Upper lobe of left lung (tissue), 6 donors: Measurements from ENCODE around the gene BRCA1. TPM values are rescaled to one million over a fixed set of nuclear protein-coding genes. Genes with fewer than 3 reads are reported as not detected.

Experiments used
- ATAC-seq, 2 donors: fragments of 200-7000 bp; cut with Tn5 transposase; one replicate each; pipeline ENCODE4 v1.9.1; 2022; ENCODE audit warnings: mild to moderate bottlenecking in 2 of 2, moderate library complexity in 2 of 2; ENCODE audit not compliant: low FRiP score in 2 of 2
- DNase-seq, 2 donors: peaks; one replicate each; pipeline ENCODE4 v3.0.0-alpha.2; 2019 to 2020
- H3K27ac ChIP-seq, 4 donors: fragments of 200-600 bp; sonication (generic); one replicate each; pipeline ENCODE4 v1.5.1; 2016 to 2019
- H3K27me3 ChIP-seq, 4 donors: fragments of 200-600 bp; sonication (generic); one replicate each; pipeline ENCODE4 v1.5.1; 2017 to 2019
- H3K36me3 ChIP-seq, 4 donors: fragments of 200-600 bp; sonication (generic); one replicate each; pipeline ENCODE4 v1.5.1; 2016 to 2019
- H3K4me1 ChIP-seq, 4 donors: fragments of 200-600 bp; sonication (generic); one replicate each; pipeline ENCODE4 v1.5.1; 2018 to 2019
- H3K4me3 ChIP-seq, 4 donors: fragments of 200-600 bp; sonication (generic); one replicate each; pipeline ENCODE4 v1.5.1; 2017 to 2019; ENCODE audit warnings: mild to moderate bottlenecking in 2 of 4, moderate library complexity in 1 of 4
- H3K9me3 ChIP-seq, 4 donors: fragments of 200-600 bp; sonication (generic); one replicate each; pipeline ENCODE4 v1.5.1; 2018 to 2019
- EP300 ChIP-seq, 4 donors: sonication (generic); formaldehyde crosslinking; IDR thresholded peaks; one replicate each; pipeline ENCODE4 v1.5.1; 2017; ENCODE audit warnings: antibody characterized with exemption in 4 of 4, control low read depth in 2 of 4
- POLR2A ChIP-seq, 4 donors: fragments of 450-650 bp; IDR thresholded peaks; one replicate each; pipeline ENCODE4 v1.5.1; 2016 to 2017; ENCODE audit warnings: antibody characterized with exemption in 4 of 4, mild to moderate bottlenecking in 2 of 4
- POLR2AphosphoS5 ChIP-seq, 2 donors: sonication (generic); formaldehyde crosslinking; IDR thresholded peaks; one replicate each; pipeline ENCODE4 v1.5.1; 2017; ENCODE audit warnings: antibody characterized with exemption in 2 of 2
- WGBS, 2 donors: methylation state at CpG; one replicate each; pipeline ENCODE4 v1.1.5; 2017 to 2018; 5-methylcytosine and 5-hydroxymethylcytosine counted together
- total RNA-seq, 6 donors: library from RNA; depleted of rRNA in 4 of 6; stranded (reverse); fragments of >200 nt in 4 of 6; gene quantifications; one replicate each; pipeline versions ENCODE4 v1.1.0 to v1.2.1, GENCODE V29; 2016 to 2021
- TF ChIP-seq, protein P1 (sequence below), 6 experiments: fragments of 450-650 bp in 4 of 6; fragments of 200-600 bp in 2 of 6; sonication (generic) in 2 of 6; IDR thresholded peaks; one replicate each; pipeline ENCODE4 v1.5.1; 2016 to 2019; ENCODE audit warnings: antibody characterized with exemption in 6 of 6
- donor health status: DM: no; HTN: no; CAD: no; lungs with moderate emphysema.
- donor health status: DM: no; HTN: yes; CAD: no; lungs with severe emphysema.

The BRCA1 gene
- total RNA-seq, 6 donors from 2014 or later: 4.3 to 15.7 (median 8.0) TPM

DNA sequence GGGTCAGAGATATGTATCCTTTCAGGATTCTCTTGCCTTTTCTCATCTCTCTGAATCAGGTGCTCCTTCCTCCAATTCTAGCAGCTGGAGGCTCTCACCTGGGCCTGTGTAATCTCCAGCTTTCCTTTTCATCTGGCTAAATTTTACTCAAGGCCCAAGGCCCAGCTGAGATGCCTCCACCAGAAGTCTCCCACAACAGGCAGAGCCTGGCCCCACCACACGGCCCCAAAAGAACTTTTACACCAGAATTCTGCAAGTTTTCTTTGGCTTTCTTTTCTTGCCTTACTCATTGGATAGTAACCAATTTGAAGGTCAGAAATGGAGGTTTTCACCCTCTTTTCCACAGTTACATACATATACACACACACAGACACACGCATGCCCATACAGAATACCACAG is 85.5 kb downstream of the BRCA1 start:
- ATAC-seq (no peak), DNase-seq (no peak)
- 98 to 100% methylated on average over 2 of the region's 2 CpGs for WGBS, 2 donors
- no peaks in the 10 kb centered on the region for H3K4me1 ChIP-seq
- H3K27ac ChIP-seq: no peak overlapping the region
- H3K4me3 ChIP-seq: no peak overlapping the region
- TF ChIP-seq EP300 (IDR thresholded peaks at IDR 0.05) (no peak), POLR2AphosphoS5 (IDR thresholded peaks at IDR 0.05) (no peak), POLR2A (IDR thresholded peaks at IDR 0.05) (no peak)
- TF ChIP-seq, protein P1, sequence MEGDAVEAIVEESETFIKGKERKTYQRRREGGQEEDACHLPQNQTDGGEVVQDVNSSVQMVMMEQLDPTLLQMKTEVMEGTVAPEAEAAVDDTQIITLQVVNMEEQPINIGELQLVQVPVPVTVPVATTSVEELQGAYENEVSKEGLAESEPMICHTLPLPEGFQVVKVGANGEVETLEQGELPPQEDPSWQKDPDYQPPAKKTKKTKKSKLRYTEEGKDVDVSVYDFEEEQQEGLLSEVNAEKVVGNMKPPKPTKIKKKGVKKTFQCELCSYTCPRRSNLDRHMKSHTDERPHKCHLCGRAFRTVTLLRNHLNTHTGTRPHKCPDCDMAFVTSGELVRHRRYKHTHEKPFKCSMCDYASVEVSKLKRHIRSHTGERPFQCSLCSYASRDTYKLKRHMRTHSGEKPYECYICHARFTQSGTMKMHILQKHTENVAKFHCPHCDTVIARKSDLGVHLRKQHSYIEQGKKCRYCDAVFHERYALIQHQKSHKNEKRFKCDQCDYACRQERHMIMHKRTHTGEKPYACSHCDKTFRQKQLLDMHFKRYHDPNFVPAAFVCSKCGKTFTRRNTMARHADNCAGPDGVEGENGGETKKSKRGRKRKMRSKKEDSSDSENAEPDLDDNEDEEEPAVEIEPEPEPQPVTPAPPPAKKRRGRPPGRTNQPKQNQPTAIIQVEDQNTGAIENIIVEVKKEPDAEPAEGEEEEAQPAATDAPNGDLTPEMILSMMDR (IDR thresholded peaks at IDR 0.05): no peak
- no peaks in the 10 kb centered on the region for H3K36me3 ChIP-seq
- no peaks in the 10 kb centered on the region for H3K27me3 ChIP-seq
- H3K9me3 ChIP-seq: no peaks in the 10 kb centered on the region

DNA sequence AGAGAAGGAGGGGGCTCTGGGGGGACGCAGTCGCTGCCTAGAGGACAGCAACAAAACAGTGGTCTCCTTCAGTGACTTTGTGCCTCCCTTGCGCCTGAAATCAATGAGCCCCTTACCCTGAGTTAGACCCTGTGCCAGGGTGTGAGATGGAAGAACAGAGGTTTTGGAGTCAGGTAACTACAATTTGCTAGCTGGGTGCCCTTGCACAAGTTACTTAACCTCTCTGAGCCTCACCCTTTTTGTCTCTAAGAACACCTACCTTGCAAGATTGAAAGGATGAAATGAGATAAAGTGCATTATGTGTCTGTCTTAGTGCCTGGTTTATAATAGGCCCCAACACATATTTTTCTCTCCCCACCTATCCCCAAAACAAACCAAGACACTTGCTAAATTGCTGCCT is 90.3 kb downstream of the BRCA1 start:
- H3K27ac ChIP-seq: no peak overlapping the region
- ATAC-seq (no peak), DNase-seq (no peak)
- no peak for TF ChIP-seq POLR2A (IDR thresholded peaks at IDR 0.05)
- TF ChIP-seq POLR2AphosphoS5 (IDR thresholded peaks at IDR 0.05): no peak
- TF ChIP-seq, protein P1 (IDR thresholded peaks at IDR 0.05): no peak
- no peak for TF ChIP-seq EP300 (IDR thresholded peaks at IDR 0.05)
- no peaks in the 10 kb centered on the region for H3K4me1 ChIP-seq
- H3K9me3 ChIP-seq: no peaks in the 10 kb centered on the region
- WGBS, 2 donors: 98 to 100% methylated on average over 1 to 3 of the region's 3 CpGs
- no peak overlapping the region for H3K4me3 ChIP-seq
- H3K36me3 ChIP-seq: no peaks in the 10 kb centered on the region
- no peaks in the 10 kb centered on the region for H3K27me3 ChIP-seq

DNA sequence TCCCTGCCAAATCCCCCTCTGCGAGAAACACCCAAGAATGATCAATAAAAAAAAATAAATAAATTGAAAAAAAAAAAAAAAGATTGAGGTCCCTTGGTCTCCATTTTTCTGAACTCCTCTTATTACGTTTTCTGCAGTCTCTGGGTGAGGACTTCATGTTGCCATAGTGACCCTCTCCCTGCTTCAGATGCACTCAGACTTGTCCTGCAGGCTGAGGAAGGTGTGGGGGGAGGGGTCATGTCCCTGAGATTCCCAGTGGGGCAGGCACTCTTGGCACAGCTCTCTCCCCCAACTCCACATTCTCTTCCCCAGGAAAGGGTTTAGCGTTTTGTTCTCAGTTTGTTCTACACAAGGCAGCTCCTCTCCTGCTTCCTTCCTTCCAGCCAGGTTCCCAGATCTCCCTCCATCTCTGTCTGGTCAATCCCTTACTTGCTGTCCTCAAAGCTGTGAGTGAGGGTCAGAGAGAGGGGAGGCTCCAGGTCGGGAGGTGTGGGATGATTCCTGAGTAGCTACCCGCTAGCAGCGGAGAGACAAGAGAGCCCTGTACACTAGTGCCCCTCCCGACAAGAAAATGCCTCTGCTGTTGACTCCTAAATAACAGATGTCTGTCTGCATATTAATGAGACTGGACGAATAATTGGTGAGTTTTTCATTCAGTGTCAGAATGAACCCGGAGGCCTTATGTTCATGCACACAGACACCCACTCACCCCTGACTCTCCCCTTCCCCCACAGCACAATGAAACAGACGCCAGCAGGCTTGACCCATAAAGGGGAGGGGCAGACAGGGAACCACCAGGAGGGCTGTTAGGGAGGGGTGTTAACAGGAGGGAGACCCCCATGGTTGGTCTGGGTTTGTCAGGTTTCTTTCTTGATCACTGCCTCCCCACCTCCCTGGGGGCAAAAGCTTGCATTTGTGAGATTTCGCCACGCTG is 90.9 kb downstream of the BRCA1 start:
- no peak overlapping the region for H3K4me3 ChIP-seq
- no peaks in the 10 kb centered on the region for H3K9me3 ChIP-seq
- DNase-seq (no peak), ATAC-seq (no peak)
- H3K27me3 ChIP-seq: no peaks in the 10 kb centered on the region
- WGBS, 2 donors: 54 to 56% methylated on average over 12 of the region's 12 CpGs
- no peaks in the 10 kb centered on the region for H3K4me1 ChIP-seq
- no peaks in the 10 kb centered on the region for H3K36me3 ChIP-seq
- no peak overlapping the region for H3K27ac ChIP-seq
- TF ChIP-seq POLR2A (IDR thresholded peaks at IDR 0.05) (no peak), POLR2AphosphoS5 (IDR thresholded peaks at IDR 0.05) (no peak), EP300 (IDR thresholded peaks at IDR 0.05) (no peak)
- TF ChIP-seq, protein P1 (IDR thresholded peaks at IDR 0.05): no peak

DNA sequence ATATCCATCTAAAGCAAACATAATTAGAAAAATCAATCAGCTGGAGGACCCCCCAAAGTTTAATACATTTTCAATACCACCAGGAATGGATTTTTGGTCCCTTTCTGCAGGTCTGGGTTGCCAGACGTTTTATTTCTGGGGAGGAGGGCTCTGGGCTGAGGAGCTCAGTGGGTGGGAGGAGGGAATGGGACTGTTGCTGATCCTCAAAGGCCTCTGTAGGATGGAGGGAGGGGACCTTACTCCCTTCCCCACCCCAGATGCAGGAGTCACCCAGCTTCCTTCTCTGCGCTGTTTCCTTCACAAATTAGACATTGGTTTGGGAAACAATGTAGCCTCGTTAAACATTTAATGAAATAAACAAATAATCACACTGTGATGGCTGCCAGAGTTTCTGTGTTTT is 93.5 kb downstream of the BRCA1 start:
- DNase-seq (no peak), ATAC-seq (no peak)
- TF ChIP-seq POLR2A (IDR thresholded peaks at IDR 0.05): no peak
- TF ChIP-seq, protein P1 (IDR thresholded peaks at IDR 0.05): no peak
- TF ChIP-seq POLR2AphosphoS5 (IDR thresholded peaks at IDR 0.05): no peak
- no peak for TF ChIP-seq EP300 (IDR thresholded peaks at IDR 0.05)
- no peaks in the 10 kb centered on the region for H3K4me1 ChIP-seq
- WGBS, 2 donors: 81% methylated on average over 3 of the region's 3 CpGs
- H3K36me3 ChIP-seq: no peaks in the 10 kb centered on the region
- H3K27ac ChIP-seq: no peak overlapping the region
- H3K4me3 ChIP-seq: no peak overlapping the region
- H3K27me3 ChIP-seq: no peaks in the 10 kb centered on the region
- H3K9me3 ChIP-seq: no peaks in the 10 kb centered on the region
